ENCODE results near the gene NAP1L4. TPM values are rescaled to one million over a fixed set of nuclear protein-coding genes. Genes with fewer than 3 reads are reported as not detected.

NAP1L4 gene
- total RNA-seq, 4 donors from 2014 or later = 67.2 to 99.0 (median 82.4) TPM

GRCh38 chr11:2913776-2914175, 78.4 kb downstream of the NAP1L4 start:
- no peak for DNase-seq (ENCODE audit: low spot score in 2 of 2)
- no peak overlapping the region for H3K4me3 ChIP-seq (ENCODE audit: low read depth, poor library complexity, severe bottlenecking)
- TF ChIP-seq CTCF (IDR thresholded peaks at IDR 0.05) (no peak), POLR2A (IDR thresholded peaks at IDR 0.05) (no peak)
- intact Hi-C loops (cut with DNase I; ENCODE audit: low total_unique reads) = no loop called here
- WGBS, 2 donors = 50 to 80% methylated on average over 8 to 9 of the region's 9 CpGs

- intact Hi-C loops (cut with DNase I; ENCODE audit: low total_unique reads) = no loop called here
- DNase-seq (ENCODE audit: low spot score in 2 of 2) = no peak
- no peak overlapping the region for H3K4me3 ChIP-seq (ENCODE audit: low read depth, poor library complexity, severe bottlenecking)
- WGBS, 2 donors = 56 to 58% methylated on average over 11 to 13 of the region's 13 CpGs
- TF ChIP-seq POLR2A (IDR thresholded peaks at IDR 0.05) = no peak
- TF ChIP-seq CTCF (IDR thresholded peaks at IDR 0.05) = no peak
Measured at GRCh38 chr11:2913019-2913431, 79.1 kb downstream of the NAP1L4 start.

- no peak overlapping the region for H3K4me3 ChIP-seq (ENCODE audit: low read depth, poor library complexity, severe bottlenecking)
- no peak for DNase-seq (ENCODE audit: low spot score in 2 of 2)
- TF ChIP-seq POLR2A (IDR thresholded peaks at IDR 0.05) (no peak), CTCF (IDR thresholded peaks at IDR 0.05) (no peak)
- intact Hi-C loops (cut with DNase I; ENCODE audit: low total_unique reads) = no loop called here
- WGBS, 2 donors = 29 to 40% methylated on average over 1 to 4 of the region's 5 CpGs
Measured at GRCh38 chr11:2912498-2912897, 79.6 kb downstream of the NAP1L4 start.

- WGBS, 2 donors = 51 to 58% methylated on average over 9 to 10 of the region's 12 CpGs
- TF ChIP-seq CTCF (IDR thresholded peaks at IDR 0.05) (no peak), POLR2A (IDR thresholded peaks at IDR 0.05) (no peak)
- no peak for DNase-seq (ENCODE audit: low spot score in 2 of 2)
- intact Hi-C loops (cut with DNase I; ENCODE audit: low total_unique reads) = no loop called here
- no peak overlapping the region for H3K4me3 ChIP-seq (ENCODE audit: low read depth, poor library complexity, severe bottlenecking)
Measured at GRCh38 chr11:2911785-2912391, 80.2 kb downstream of the NAP1L4 start.

- intact Hi-C loops (cut with DNase I; ENCODE audit: low total_unique reads) = no loop called here
- DNase-seq (ENCODE audit: low spot score in 2 of 2) = no peak
- 66 to 70% methylated on average over 16 to 17 of the region's 18 CpGs for WGBS, 2 donors
- TF ChIP-seq POLR2A (IDR thresholded peaks at IDR 0.05) (no peak), CTCF (IDR thresholded peaks at IDR 0.05) (no peak)
- no peak overlapping the region for H3K4me3 ChIP-seq (ENCODE audit: low read depth, poor library complexity, severe bottlenecking)
Measured at GRCh38 chr11:2911088-2911784, 80.9 kb downstream of the NAP1L4 start.

Data from lower leg skin (tissue), 4 donors.